Heart left ventricle (tissue), 13 donors: ENCODE data around the gene ADCK1.
"Not testable (repeated sequence)": the region's sequence is repeated elsewhere in the genome, so short reads cannot be mapped to it uniquely, and the experiment has no call there.

Experiments used
- POLR2A ChIP-seq, 2 donors: fragments of 450-650 bp; IDR thresholded peaks; one replicate each; pipeline ENCODE4 v1.6.1; 2017; ENCODE audit warnings: antibody characterized with exemption in 2 of 2, mild to moderate bottlenecking in 2 of 2, moderate library complexity in 2 of 2
- TF ChIP-seq, protein P1 (sequence below), 12 donors: fragments of 200-600 bp; sonication (generic) in 4 of 12; IDR thresholded peaks; one replicate each; pipeline versions ENCODE4 v1.5.0 to v1.8.0; 2018 to 2022; ENCODE audit warnings: antibody characterized with exemption in 12 of 12, mild to moderate bottlenecking in 5 of 12
- donor health status: ischemic (EF 13 %, LVEDD 7.1; RV severe dilation, severe dysfunction).
- donor health status: DM: no; HTN: yes; CAD: no.
- donor health status: DM: no; HTN: no; CAD: no.
- donor health status: ischemic (EF 25% LVEDD 6.9; RV normal size, moderate dysfunction).
- donor health status: ischemic (EF 25% LVEDD 5.7; RV mildly dilated, moderate dysfunction).
- donor health status: ischemic (EF 35%, LVEDD 5.7; RV mildly dilated, moderate dysfunction).
- donor health status: nonischemic (EF 11% LVEDD 7.7; RV severe dilation, severe dysfunction).
- donor health status: DM: yes; HTN: yes; CAD: no.
- donor health status: PGD.
- donor health status: ischemic (EF 29% LVEDD 5.4; RV normal size, mild dysfunction).
- donor health status: nonischemic (EF 23%, LVEDD 6.1; RV moderate dilation, normal function).

DNA sequence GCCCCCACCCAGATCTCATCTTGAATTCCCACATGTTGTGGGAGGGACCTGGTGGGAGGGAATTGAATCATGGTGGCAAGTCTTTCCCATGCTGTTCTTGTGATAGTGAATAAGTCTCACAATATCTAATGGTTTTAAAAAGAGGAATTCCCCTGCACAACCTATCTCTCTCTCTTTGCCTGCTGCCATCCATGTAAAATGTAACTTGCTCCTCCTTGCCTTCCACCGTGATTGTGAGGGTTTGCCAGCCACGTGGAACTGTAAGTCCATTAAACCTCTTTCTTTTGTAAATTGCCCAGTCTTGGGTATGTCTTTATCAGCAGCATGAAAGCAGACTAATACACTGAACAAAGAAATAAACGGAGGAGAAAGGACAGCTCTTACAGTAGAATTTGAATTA lies 159.8 kb downstream of the ADCK1 start:
- TF ChIP-seq, protein P1, sequence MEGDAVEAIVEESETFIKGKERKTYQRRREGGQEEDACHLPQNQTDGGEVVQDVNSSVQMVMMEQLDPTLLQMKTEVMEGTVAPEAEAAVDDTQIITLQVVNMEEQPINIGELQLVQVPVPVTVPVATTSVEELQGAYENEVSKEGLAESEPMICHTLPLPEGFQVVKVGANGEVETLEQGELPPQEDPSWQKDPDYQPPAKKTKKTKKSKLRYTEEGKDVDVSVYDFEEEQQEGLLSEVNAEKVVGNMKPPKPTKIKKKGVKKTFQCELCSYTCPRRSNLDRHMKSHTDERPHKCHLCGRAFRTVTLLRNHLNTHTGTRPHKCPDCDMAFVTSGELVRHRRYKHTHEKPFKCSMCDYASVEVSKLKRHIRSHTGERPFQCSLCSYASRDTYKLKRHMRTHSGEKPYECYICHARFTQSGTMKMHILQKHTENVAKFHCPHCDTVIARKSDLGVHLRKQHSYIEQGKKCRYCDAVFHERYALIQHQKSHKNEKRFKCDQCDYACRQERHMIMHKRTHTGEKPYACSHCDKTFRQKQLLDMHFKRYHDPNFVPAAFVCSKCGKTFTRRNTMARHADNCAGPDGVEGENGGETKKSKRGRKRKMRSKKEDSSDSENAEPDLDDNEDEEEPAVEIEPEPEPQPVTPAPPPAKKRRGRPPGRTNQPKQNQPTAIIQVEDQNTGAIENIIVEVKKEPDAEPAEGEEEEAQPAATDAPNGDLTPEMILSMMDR (IDR thresholded peaks at IDR 0.05): not testable (repeated sequence)
- TF ChIP-seq POLR2A (IDR thresholded peaks at IDR 0.05): not testable (repeated sequence)
